HepG2 (cell line): ENCODE measurements around the gene EPHA10. TPM values are rescaled to one million over a fixed set of nuclear protein-coding genes. Genes with fewer than 3 reads are reported as not detected.

Experiments used
- DMAP1 ChIP-seq: IDR thresholded peaks from 2 replicates; pipeline ENCODE4 v1.6.1; 2016
- DR1 ChIP-seq: sonication (generic); formaldehyde crosslinking; IDR thresholded peaks from 2 replicates; pipeline ENCODE4 v1.8.0; 2021; ENCODE audit warnings: mild to moderate bottlenecking, missing genetic modification reagents, inconsistent platforms
- ELF3 ChIP-seq: IDR thresholded peaks from 2 replicates; pipeline ENCODE4 v1.6.1; 2016; ENCODE audit warnings: missing genetic modification reagents, missing compliant biosample characterization
- FOSL2 ChIP-seq: sonication (generic); formaldehyde crosslinking; IDR thresholded peaks from 2 replicates; pipeline ENCODE4 v1.4.0; 2020; ENCODE audit warnings: missing genetic modification reagents
- FOXP4 ChIP-seq: sonication (generic); formaldehyde crosslinking; IDR thresholded peaks from 2 replicates; pipeline ENCODE4 v1.4.0; 2020; ENCODE audit warnings: missing genetic modification reagents
- HOXA9 ChIP-seq: sonication (generic); formaldehyde crosslinking; IDR thresholded peaks from 2 replicates; pipeline ENCODE4 v1.8.1; 2022; ENCODE audit warnings: missing genetic modification reagents, mild to moderate bottlenecking, moderate library complexity, borderline replicate concordance
- NFE2 ChIP-seq: sonication (generic); formaldehyde crosslinking; IDR thresholded peaks from 2 replicates; pipeline ENCODE4 v1.4.0; 2020; ENCODE audit warnings: missing genetic modification reagents
- PAF1 ChIP-seq: IDR thresholded peaks from 2 replicates; pipeline ENCODE4 v1.6.1; 2016; ENCODE audit warnings: missing genetic modification reagents, missing compliant biosample characterization
- SIX4 ChIP-seq: sonication (generic); formaldehyde crosslinking; IDR thresholded peaks from 2 replicates; pipeline ENCODE4 v1.4.0; 2020; ENCODE audit warnings: missing genetic modification reagents
- ZBTB33 ChIP-seq: sonication (generic); formaldehyde crosslinking; IDR thresholded peaks from 2 replicates; pipeline ENCODE4 v1.4.0; 2020; ENCODE audit warnings: missing genetic modification reagents
- ZC3H4 ChIP-seq: sonication (generic); formaldehyde crosslinking; IDR thresholded peaks from 2 replicates; pipeline ENCODE4 v1.4.0; 2020; ENCODE audit warnings: missing genetic modification reagents, borderline replicate concordance
- ZNF275 ChIP-seq: sonication (generic); formaldehyde crosslinking; IDR thresholded peaks from 2 replicates; pipeline ENCODE4 v1.8.0; 2022; ENCODE audit warnings: missing genetic modification reagents, mild to moderate bottlenecking, inconsistent platforms, borderline replicate concordance
- ZNF317 ChIP-seq: sonication (generic); formaldehyde crosslinking; IDR thresholded peaks from 2 replicates; pipeline ENCODE4 v1.5.0; 2020; ENCODE audit warnings: mild to moderate bottlenecking, missing genetic modification reagents
- ZNF773 ChIP-seq: sonication (generic); formaldehyde crosslinking; IDR thresholded peaks from 2 replicates; pipeline ENCODE4 v1.4.0; 2020; ENCODE audit warnings: missing genetic modification reagents, borderline replicate concordance
- ZNF839 ChIP-seq: sonication (generic); formaldehyde crosslinking; IDR thresholded peaks from 2 replicates; pipeline ENCODE4 v1.4.0; 2020; ENCODE audit warnings: missing genetic modification reagents, mild to moderate bottlenecking, borderline replicate concordance
- polyA plus RNA-seq, 8 experiments: library from polyadenylated mRNA; depleted of rRNA in 3 of 8; stranded (reverse) in 7 of 8; unstranded in 1 of 8; fragments of >200 nt; fragmentation: Illumina TruSeq in 4 of 8; extraction: Trizol in 4 of 8; gene quantifications; 2 replicates each; pipeline versions ENCODE4 v1.2.1 to v1.2.3, GENCODE V29; 2011 to 2016; ENCODE audit warnings: low read depth in 4 of 8, missing spikeins in 1 of 8, mixed read lengths in 1 of 8; ENCODE audit not compliant: insufficient read depth in 1 of 8
- total RNA-seq, 5 experiments: library from RNA; depleted of rRNA; stranded (reverse); fragments of >200 nt; fragmentation: Illumina TruSeq; extraction: Trizol; gene quantifications; 2 replicates each; pipeline ENCODE4 v1.2.3, GENCODE V29; 2016; ENCODE audit warnings: low read depth in 1 of 5
- TF ChIP-seq, protein P1 (sequence below): sonication (generic); formaldehyde crosslinking; IDR thresholded peaks from 2 replicates; pipeline ENCODE4 v1.4.0; 2020; ENCODE audit warnings: mild to moderate bottlenecking, low read depth, missing genetic modification reagents
- TF ChIP-seq, protein P2 (sequence below): conservative IDR thresholded peaks from 2 replicates; pipeline ENCODE4 v1.6.1; 2018; ENCODE audit warnings: missing genetic modification reagents
- TF ChIP-seq, protein P3 (sequence below): sonication (generic); formaldehyde crosslinking; IDR thresholded peaks from 2 replicates; pipeline ENCODE4 v1.4.0; 2020; ENCODE audit warnings: missing genetic modification reagents

Gene EPHA10
- total and polyA plus RNA-seq, 2 of the 13 experiments (the other 11 are each of a cell fraction or from before 2014, with no cell fraction given): 0.11 to 0.58 TPM

DNA sequence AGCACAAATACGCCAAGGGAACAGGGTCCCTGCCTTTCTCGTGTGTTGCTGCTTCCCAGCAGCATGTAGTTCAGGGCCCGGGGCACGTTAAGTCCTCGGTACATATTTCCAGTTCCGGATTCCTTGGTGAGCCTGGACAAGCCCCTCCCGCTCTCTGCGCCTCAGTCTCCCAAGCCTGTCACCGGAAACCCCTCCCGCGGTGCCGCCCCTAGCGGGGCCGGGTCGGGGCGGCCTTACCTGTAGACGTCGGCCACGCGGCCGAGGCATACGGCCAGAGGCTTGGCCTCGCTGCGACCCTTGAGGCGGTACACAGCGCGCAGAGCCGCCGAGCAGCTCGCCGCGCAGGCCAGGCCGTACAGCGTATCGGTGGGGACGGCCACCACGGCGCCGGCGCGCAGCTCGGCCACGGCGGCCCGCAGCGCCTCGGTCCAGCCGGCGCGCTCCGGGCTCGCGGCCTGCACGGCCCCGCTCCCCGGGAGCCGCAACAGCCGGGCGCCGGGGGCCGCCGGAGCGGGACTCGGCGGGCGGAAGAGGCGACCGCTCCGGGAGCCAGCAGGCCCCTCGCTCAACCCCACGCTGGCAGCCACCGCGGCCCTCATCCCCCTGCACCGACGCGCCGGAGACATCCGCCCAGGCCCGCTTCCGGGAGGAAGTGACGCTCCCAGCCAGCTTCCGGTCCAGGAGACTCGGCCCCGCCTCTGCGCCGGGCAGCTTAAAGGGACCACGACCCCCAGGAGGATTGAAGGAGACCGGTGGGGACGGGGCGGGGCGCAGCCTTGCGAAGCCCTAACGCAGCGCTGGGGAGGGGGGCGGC, 42.8 kb upstream of the EPHA10 start, which contains the start of the genes C1orf122 and YRDC (continued):
- TF ChIP-seq ZBTB33 (CRISPR knock-in tag): no peak
- no peak for TF ChIP-seq ZC3H4 (CRISPR knock-in tag)
- TF ChIP-seq ELF3 (CRISPR knock-in tag): peak; percentile 26; the same call in 1 of the 2 replicates
- TF ChIP-seq ZNF773 (CRISPR knock-in tag): peak; percentile 65; the same call in 1 of the 2 replicates
- no peak for TF ChIP-seq SIX4
- TF ChIP-seq, protein P1, sequence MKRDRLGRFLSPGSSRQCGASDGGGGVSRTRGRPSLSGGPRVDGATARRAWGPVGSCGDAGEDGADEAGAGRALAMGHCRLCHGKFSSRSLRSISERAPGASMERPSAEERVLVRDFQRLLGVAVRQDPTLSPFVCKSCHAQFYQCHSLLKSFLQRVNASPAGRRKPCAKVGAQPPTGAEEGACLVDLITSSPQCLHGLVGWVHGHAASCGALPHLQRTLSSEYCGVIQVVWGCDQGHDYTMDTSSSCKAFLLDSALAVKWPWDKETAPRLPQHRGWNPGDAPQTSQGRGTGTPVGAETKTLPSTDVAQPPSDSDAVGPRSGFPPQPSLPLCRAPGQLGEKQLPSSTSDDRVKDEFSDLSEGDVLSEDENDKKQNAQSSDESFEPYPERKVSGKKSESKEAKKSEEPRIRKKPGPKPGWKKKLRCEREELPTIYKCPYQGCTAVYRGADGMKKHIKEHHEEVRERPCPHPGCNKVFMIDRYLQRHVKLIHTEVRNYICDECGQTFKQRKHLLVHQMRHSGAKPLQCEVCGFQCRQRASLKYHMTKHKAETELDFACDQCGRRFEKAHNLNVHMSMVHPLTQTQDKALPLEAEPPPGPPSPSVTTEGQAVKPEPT (CRISPR knock-in tag): no peak
- no peak for TF ChIP-seq NFE2 (CRISPR knock-in tag)
- peak; percentile 12; the same call in 1 of the 2 replicates for TF ChIP-seq FOSL2 (CRISPR knock-in tag)
- no peak for TF ChIP-seq HOXA9 (CRISPR knock-in tag)
- TF ChIP-seq, protein P2, sequence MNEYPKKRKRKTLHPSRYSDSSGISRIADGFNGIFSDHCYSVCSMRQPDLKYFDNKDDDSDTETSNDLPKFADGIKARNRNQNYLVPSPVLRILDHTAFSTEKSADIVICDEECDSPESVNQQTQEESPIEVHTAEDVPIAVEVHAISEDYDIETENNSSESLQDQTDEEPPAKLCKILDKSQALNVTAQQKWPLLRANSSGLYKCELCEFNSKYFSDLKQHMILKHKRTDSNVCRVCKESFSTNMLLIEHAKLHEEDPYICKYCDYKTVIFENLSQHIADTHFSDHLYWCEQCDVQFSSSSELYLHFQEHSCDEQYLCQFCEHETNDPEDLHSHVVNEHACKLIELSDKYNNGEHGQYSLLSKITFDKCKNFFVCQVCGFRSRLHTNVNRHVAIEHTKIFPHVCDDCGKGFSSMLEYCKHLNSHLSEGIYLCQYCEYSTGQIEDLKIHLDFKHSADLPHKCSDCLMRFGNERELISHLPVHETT (CRISPR knock-in tag): peak; percentile 67; the same call in 1 of the 2 replicates
- TF ChIP-seq ZNF839 (CRISPR knock-in tag): no peak
- peak; percentile 75; the same call in 1 of the 2 replicates for TF ChIP-seq DMAP1 (CRISPR knock-in tag)
- TF ChIP-seq DR1 (CRISPR knock-in tag): no peak
- no peak for TF ChIP-seq ZNF317 (CRISPR knock-in tag)
- TF ChIP-seq, protein P3, sequence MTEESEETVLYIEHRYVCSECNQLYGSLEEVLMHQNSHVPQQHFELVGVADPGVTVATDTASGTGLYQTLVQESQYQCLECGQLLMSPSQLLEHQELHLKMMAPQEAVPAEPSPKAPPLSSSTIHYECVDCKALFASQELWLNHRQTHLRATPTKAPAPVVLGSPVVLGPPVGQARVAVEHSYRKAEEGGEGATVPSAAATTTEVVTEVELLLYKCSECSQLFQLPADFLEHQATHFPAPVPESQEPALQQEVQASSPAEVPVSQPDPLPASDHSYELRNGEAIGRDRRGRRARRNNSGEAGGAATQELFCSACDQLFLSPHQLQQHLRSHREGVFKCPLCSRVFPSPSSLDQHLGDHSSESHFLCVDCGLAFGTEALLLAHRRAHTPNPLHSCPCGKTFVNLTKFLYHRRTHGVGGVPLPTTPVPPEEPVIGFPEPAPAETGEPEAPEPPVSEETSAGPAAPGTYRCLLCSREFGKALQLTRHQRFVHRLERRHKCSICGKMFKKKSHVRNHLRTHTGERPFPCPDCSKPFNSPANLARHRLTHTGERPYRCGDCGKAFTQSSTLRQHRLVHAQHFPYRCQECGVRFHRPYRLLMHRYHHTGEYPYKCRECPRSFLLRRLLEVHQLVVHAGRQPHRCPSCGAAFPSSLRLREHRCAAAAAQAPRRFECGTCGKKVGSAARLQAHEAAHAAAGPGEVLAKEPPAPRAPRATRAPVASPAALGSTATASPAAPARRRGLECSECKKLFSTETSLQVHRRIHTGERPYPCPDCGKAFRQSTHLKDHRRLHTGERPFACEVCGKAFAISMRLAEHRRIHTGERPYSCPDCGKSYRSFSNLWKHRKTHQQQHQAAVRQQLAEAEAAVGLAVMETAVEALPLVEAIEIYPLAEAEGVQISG (CRISPR knock-in tag): peak; percentile 88
- no peak for TF ChIP-seq PAF1 (CRISPR knock-in tag)
- TF ChIP-seq ZNF275 (CRISPR knock-in tag): no peak
- TF ChIP-seq FOXP4 (CRISPR knock-in tag): no peak
